GM18909 (cell line): ENCODE measurements around the gene TFB1M.
"Not testable (repeated sequence)": the region's sequence is repeated elsewhere in the genome, so short reads cannot be mapped to it uniquely, and the experiment has no call there.

ENCODE experiments used
- ATAC-seq: cut with Tn5 transposase; IDR thresholded peaks from one replicate; pipeline ENCODE4 v1.9.1; 2021; ENCODE audit warnings: mild to moderate bottlenecking; ENCODE audit not compliant: unreplicated experiment, poor library complexity

Gene TFB1M

GRCh38 chr6:155306958-155307357 lies 7.3 kb downstream of the TFB1M start:
- ATAC-seq: no peak

- ATAC-seq: no peak
Observed at GRCh38 chr6:155303361-155303870, 10.9 kb downstream of the TFB1M start.

- no peak for ATAC-seq
Observed at GRCh38 chr6:155301867-155302266, 12.4 kb downstream of the TFB1M start.

GRCh38 chr6:155297669-155298068 lies 16.6 kb downstream of the TFB1M start:
- no peak for ATAC-seq

GRCh38 chr6:155292711-155293110 lies 21.6 kb downstream of the TFB1M start:
- no peak for ATAC-seq

- ATAC-seq: no peak
Observed at GRCh38 chr6:155291291-155291690, 23.0 kb downstream of the TFB1M start.

- no peak for ATAC-seq
Observed at GRCh38 chr6:155290491-155290890, 23.8 kb downstream of the TFB1M start.

GRCh38 chr6:155287762-155288161 lies 26.5 kb downstream of the TFB1M start:
- ATAC-seq: no peak

GRCh38 chr6:155284775-155285174 lies 29.5 kb downstream of the TFB1M start:
- no peak for ATAC-seq

- ATAC-seq: no peak
Observed at GRCh38 chr6:155278319-155279049, 35.8 kb downstream of the TFB1M start.

GRCh38 chr6:155276638-155277037 lies 37.6 kb downstream of the TFB1M start:
- no peak for ATAC-seq

- ATAC-seq: no peak
Observed at GRCh38 chr6:155275808-155276480, 38.3 kb downstream of the TFB1M start.

- no peak for ATAC-seq
Observed at GRCh38 chr6:155274533-155274932, 39.8 kb downstream of the TFB1M start.

- ATAC-seq: no peak
Observed at GRCh38 chr6:155274106-155274505, 40.2 kb downstream of the TFB1M start.

GRCh38 chr6:155273431-155273830 lies 40.9 kb downstream of the TFB1M start:
- ATAC-seq: no peak

GRCh38 chr6:155272353-155273232 lies 41.7 kb downstream of the TFB1M start:
- ATAC-seq: no peak

- no peak for ATAC-seq
Observed at GRCh38 chr6:155271145-155271544, 43.1 kb downstream of the TFB1M start.

GRCh38 chr6:155270561-155271091 lies 43.7 kb downstream of the TFB1M start:
- ATAC-seq: no peak

GRCh38 chr6:155269765-155270164 lies 44.5 kb downstream of the TFB1M start:
- ATAC-seq: no peak

GRCh38 chr6:155268088-155268867 lies 46.0 kb downstream of the TFB1M start:
- not testable (repeated sequence) for ATAC-seq
